IMR-90 (cell line): ENCODE measurements around the gene SLC38A9.
"Not testable (repeated sequence)": the region's sequence is repeated elsewhere in the genome, so short reads cannot be mapped to it uniquely, and the experiment has no call there.

ENCODE experiments used
- MXI1 ChIP-seq: IDR thresholded peaks from 2 replicates; pipeline ENCODE4 v1.6.1; 2012; ENCODE audit warnings: low read depth, mild to moderate bottlenecking, low read length, moderate library complexity, borderline replicate concordance
- POLR2A ChIP-seq: IDR thresholded peaks from 2 replicates; pipeline ENCODE4 v1.6.1; 2012; ENCODE audit warnings: mild to moderate bottlenecking, low read depth, low read length
- RAD21 ChIP-seq: IDR thresholded peaks from 2 replicates; pipeline ENCODE4 v1.6.1; 2012; ENCODE audit warnings: low read length, improper control_type of control experiment
- RCOR1 ChIP-seq: IDR thresholded peaks from 2 replicates; pipeline ENCODE4 v1.6.1; 2012; ENCODE audit warnings: mild to moderate bottlenecking, low read length, improper control_type of control experiment; ENCODE audit not compliant: insufficient replicate concordance
- RFX5 ChIP-seq: IDR thresholded peaks from 2 replicates; pipeline ENCODE4 v1.8.0; 2012; ENCODE audit warnings: low read depth, mild to moderate bottlenecking, low read length, moderate library complexity
- SMC3 ChIP-seq: fragments of 150-350 bp; IDR thresholded peaks from 2 replicates; pipeline ENCODE4 v1.6.1; 2016; ENCODE audit warnings: low read depth, mild to moderate bottlenecking, antibody characterized with exemption, low read length, moderate library complexity
- TF ChIP-seq, protein P1 (sequence below): conservative IDR thresholded peaks from 2 replicates; pipeline ENCODE4 v1.5.1; 2012; ENCODE audit warnings: mild to moderate bottlenecking, low read depth, low read length, improper control_type of control experiment
- TF ChIP-seq, protein P2 (sequence below): fragments of 150-350 bp; IDR thresholded peaks from 2 replicates; pipeline ENCODE4 v1.6.1; 2017; ENCODE audit warnings: mild to moderate bottlenecking, antibody characterized with exemption, low read length, low read depth

DNA sequence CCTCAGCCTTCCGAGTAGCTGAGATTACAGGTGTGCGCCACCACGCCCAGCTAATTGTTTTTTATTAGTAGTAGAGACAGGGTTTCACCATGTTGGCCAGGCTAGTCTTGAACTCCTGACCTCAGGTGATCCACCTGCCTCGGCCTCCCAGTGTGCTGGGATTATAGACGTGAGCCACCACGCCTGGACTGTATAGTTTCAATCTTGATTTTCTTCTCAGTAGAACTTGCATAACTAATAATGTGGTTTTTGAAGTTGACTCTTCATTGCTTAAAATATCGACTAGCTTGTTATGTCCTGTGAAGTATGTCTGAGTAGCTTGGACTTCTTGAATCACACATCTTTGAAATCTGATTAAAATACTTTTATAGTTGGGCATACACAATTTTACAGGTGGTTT lies 49.6 kb upstream of the SLC38A9 start:
- not testable (repeated sequence) for TF ChIP-seq MXI1, RAD21, POLR2A, RCOR1, RFX5, SMC3
- TF ChIP-seq, protein P1, sequence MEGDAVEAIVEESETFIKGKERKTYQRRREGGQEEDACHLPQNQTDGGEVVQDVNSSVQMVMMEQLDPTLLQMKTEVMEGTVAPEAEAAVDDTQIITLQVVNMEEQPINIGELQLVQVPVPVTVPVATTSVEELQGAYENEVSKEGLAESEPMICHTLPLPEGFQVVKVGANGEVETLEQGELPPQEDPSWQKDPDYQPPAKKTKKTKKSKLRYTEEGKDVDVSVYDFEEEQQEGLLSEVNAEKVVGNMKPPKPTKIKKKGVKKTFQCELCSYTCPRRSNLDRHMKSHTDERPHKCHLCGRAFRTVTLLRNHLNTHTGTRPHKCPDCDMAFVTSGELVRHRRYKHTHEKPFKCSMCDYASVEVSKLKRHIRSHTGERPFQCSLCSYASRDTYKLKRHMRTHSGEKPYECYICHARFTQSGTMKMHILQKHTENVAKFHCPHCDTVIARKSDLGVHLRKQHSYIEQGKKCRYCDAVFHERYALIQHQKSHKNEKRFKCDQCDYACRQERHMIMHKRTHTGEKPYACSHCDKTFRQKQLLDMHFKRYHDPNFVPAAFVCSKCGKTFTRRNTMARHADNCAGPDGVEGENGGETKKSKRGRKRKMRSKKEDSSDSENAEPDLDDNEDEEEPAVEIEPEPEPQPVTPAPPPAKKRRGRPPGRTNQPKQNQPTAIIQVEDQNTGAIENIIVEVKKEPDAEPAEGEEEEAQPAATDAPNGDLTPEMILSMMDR: not testable (repeated sequence)
- TF ChIP-seq, protein P2, sequence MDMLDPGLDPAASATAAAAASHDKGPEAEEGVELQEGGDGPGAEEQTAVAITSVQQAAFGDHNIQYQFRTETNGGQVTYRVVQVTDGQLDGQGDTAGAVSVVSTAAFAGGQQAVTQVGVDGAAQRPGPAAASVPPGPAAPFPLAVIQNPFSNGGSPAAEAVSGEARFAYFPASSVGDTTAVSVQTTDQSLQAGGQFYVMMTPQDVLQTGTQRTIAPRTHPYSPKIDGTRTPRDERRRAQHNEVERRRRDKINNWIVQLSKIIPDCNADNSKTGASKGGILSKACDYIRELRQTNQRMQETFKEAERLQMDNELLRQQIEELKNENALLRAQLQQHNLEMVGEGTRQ: not testable (repeated sequence)
